ENCODE measurements around the gene VPS35L.
"Not testable (repeated sequence)": the region's sequence is repeated elsewhere in the genome, so short reads cannot be mapped to it uniquely, and the experiment has no call there.

The VPS35L gene

DNA sequence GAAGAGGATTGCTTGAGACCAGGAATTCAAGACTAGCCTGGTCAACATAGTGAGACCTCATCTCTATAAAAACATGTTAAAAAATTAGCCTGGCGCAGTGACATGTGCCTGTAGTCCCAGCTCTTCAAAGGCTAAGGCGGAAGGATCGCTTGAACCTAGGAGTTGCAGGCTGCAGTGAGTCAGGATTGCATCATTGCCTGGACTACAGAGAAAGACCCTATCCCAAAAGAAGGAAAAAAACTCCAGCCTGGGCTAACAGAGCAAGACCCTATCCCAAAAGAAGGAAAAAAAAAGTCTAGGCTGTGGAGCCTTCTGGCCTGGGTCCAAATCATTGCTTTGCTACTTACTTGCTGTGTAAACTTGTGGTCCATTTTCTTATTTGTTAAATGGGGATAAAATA lies 26.8 kb upstream of the VPS35L start:
- no peak for DNase-seq (ENCODE audit: low read depth in 2 of 2)
- no peak overlapping the region for H3K4me3 ChIP-seq (replicated peaks in 1 of 2; ENCODE audit: low read depth in 2 of 2, low read length in 2 of 2)
- TF ChIP-seq, protein P1, sequence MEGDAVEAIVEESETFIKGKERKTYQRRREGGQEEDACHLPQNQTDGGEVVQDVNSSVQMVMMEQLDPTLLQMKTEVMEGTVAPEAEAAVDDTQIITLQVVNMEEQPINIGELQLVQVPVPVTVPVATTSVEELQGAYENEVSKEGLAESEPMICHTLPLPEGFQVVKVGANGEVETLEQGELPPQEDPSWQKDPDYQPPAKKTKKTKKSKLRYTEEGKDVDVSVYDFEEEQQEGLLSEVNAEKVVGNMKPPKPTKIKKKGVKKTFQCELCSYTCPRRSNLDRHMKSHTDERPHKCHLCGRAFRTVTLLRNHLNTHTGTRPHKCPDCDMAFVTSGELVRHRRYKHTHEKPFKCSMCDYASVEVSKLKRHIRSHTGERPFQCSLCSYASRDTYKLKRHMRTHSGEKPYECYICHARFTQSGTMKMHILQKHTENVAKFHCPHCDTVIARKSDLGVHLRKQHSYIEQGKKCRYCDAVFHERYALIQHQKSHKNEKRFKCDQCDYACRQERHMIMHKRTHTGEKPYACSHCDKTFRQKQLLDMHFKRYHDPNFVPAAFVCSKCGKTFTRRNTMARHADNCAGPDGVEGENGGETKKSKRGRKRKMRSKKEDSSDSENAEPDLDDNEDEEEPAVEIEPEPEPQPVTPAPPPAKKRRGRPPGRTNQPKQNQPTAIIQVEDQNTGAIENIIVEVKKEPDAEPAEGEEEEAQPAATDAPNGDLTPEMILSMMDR (IDR thresholded peaks at IDR 0.05; ENCODE audit: low read depth, low read length): no peak

DNA sequence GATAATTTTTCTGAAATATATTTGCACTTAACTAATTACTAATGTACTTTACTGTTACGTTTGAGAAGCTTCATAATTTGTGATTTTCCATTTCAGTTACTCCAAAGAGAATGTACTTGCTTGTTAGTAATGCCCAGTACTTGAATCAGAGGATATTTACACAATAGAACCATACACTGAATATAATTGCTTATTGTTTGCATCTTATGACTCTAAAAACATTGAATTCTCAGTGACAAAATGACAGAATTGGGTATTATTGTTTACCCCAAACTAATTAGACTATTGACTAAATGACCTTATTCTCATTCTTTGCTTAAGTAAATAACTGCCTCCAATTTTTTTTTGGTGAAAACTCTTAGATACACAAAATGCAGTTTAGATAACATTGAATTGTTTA lies 22.9 kb upstream of the VPS35L start:
- H3K4me3 ChIP-seq (replicated peaks in 1 of 2; ENCODE audit: low read depth in 2 of 2, low read length in 2 of 2): no peak overlapping the region
- DNase-seq (ENCODE audit: low read depth in 2 of 2): no peak
- TF ChIP-seq, protein P1 (IDR thresholded peaks at IDR 0.05; ENCODE audit: low read depth, low read length): no peak

DNA sequence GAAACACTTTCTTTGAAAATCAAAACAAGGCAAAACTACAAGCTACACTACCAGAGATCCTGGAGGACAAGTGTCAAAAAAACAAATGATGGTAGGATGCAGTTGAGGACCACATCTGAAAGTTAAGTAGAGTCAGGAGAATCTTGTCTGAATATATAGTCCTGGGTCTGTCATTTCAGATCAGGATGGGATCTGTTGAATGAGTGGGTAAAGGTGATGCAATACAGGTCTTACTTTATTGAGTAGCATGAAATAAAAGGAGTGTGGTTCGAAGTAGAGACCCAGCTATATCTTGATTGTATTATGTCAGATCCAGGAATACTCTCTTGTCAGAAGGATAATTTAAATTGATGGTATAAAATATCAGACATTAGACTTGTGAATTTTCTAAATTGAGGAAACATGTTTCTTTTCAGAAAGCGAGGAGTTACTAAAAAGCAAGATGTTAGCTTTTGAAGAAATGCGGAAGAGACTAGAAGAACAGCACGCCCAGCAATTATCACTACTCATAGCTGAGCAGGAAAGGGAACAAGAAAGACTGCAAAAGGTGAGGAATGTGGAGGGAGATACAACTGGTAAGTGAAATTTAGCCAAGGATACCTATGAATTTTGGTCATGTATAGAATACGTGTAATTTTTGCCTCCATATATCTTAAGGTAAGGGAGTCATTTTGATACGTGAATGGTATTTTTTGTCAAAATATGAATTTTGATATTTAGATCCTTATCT lies 15.1 kb upstream of the VPS35L start:
- no peak overlapping the region for H3K4me3 ChIP-seq (replicated peaks in 1 of 2; ENCODE audit: low read depth in 2 of 2, low read length in 2 of 2)
- TF ChIP-seq, protein P1 (IDR thresholded peaks at IDR 0.05; ENCODE audit: low read depth, low read length): no peak
- no peak for DNase-seq (ENCODE audit: low read depth in 2 of 2)

DNA sequence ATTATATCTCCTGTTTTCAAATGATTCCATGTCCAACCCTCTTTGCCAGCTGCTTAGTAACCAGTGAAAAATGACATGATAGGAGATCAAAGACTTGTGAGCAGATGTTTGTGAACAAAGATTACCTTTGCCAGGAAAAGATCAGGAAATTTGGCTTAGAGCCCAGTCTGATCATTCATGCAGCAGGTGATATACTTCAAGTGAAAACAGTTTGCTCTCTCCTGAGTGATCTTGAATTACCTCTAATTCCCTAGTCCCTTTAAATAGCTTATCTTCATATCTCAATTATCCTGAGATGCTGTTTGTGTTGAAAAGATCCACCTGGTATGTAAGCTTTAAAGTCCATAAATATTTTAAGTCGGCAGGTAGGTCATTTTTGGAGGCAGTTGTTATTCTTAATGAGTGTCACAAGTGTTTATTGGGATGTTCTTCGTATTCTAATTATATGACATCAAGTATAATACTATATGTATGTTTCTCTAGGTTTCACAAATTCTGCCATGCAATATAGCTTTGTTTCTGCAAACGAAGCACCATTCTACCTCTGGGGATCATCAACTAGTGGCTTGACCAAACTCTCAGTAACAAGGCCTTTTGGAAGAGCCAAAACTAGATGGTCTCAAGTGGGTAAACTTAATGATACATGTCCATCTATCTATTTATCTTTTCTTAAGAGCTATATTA lies 13.2 kb upstream of the VPS35L start:
- TF ChIP-seq, protein P1 (IDR thresholded peaks at IDR 0.05; ENCODE audit: low read depth, low read length): no peak
- no peak overlapping the region for H3K4me3 ChIP-seq (replicated peaks in 1 of 2; ENCODE audit: low read depth in 2 of 2, low read length in 2 of 2)
- no peak for DNase-seq (ENCODE audit: low read depth in 2 of 2)

DNA sequence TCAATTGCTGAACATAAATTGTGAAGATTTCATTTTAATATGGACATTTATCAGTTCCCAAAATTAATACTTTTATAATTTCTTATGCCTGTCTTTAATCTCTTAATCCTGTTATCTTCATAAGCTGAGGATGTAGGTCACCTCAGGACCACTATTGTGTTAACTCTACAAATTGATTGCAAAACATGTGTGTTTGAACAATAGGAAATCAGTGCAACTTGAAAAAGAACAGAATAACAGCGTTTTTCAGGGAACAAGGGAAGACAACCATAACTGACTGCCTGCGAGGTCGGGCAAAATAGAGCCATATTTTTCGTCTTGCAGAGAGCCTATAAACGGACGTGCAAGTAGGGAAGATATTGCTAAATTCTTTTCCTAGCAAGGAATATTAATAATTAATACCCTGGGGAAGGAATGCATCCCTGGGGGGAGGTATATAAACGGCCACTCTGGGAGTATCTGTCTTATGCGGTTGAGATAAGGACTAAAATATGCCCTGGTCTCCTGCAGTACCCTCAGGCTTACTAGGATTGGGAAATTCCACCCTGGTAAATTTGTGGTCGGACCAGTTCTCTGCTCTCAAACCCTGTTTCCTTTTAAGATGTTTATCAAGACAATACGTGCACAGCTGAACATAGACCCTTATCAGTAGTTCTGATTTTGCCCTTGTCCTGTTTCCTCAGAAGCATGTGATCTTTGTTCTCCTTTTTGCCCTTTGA lies 12.1 kb upstream of the VPS35L start:
- H3K4me3 ChIP-seq (replicated peaks in 1 of 2; ENCODE audit: low read depth in 2 of 2, low read length in 2 of 2); DNase-seq (ENCODE audit: low read depth in 2 of 2): not testable (repeated sequence)

DNA sequence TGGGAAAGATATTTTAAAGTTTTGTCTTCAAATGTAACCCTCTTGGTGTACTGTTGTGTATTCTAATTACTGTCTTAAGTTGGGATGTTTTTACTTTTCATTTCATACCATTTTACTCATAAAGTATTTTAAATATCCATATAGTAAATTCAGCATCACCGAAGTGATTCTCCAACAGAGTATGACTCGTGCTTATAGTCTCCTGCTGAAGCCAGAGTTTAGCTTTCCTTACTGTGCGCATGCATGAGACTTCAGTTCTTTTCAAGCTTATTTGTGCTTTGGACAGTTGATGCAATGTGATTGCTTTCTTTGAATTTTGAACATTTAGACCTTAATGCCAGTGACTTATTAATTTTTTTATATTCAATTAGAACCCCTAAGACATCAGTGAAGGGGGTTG lies 7.4 kb upstream of the VPS35L start:
- no peak overlapping the region for H3K4me3 ChIP-seq (replicated peaks in 1 of 2; ENCODE audit: low read depth in 2 of 2, low read length in 2 of 2)
- DNase-seq (ENCODE audit: low read depth in 2 of 2): no peak
- TF ChIP-seq, protein P1 (IDR thresholded peaks at IDR 0.05; ENCODE audit: low read depth, low read length): no peak

DNA sequence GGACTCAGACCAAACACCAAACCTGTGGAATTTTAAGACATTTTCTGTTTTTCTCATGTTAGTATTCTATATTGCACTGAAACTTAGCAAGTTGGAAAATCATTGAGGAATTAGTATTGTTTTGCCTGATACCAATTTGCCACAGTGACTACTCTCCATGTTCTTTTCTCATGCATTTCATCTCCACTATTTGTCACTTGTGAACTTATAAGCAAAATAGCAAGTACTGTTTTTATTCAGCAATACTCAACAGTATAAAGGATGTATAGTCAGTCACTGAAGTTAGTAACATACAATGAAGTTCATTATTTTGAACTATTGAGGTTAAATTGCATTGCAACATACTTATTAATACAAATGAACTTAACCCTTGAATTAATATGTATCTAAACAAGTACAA lies 5.8 kb upstream of the VPS35L start:
- H3K4me3 ChIP-seq (replicated peaks in 1 of 2; ENCODE audit: low read depth in 2 of 2, low read length in 2 of 2): no peak overlapping the region
- DNase-seq (ENCODE audit: low read depth in 2 of 2): no peak
- TF ChIP-seq, protein P1 (IDR thresholded peaks at IDR 0.05; ENCODE audit: low read depth, low read length): no peak
